ENCODE measurements around the gene VPS51. TPM values are rescaled to one million over a fixed set of nuclear protein-coding genes. Genes with fewer than 3 reads are reported as not detected.

Gene VPS51
- total RNA-seq, 1 experiment from 2014 or later = 123 TPM

DNA sequence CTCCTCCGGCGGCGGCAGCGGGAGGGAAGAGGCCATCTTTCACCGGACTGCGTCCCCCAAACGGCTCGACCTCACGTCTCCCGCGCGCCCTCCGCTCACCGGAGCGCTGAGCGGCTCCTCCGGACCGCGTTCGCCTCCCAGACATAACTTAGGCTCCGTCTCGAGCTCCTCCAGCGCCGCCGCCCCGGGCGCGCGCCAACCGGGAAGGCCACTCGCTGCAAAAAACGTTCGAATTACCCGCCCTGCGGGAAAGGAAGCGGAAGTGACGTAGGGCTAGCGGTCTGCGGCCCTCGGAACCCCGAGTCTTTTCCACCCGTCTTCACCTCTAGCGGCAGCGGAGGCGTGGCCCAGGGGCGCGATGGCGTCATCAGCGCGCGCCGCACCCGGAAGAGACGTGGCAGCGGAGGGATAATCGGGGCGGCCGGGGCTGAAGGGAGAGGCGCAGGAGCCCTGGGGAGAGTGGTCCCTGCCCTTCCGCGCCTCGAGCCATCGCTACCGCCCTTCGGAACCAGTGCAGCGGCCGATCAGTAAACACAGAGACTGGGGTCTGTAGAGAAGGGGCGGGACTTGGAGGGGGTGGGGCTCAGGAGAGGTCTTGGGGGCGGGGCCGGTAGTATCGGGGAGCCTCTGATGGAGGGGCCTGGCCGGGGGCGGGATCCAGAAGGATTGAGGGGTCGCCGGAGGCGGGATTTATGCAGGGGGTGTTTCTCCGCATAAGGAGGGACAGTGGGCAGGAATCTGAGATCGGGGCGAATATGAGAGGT lies 12.0 kb upstream of the VPS51 start, which contains the start of the genes CDCA5 and ZFPL1 (continued):
- TF ChIP-seq, protein P1, sequence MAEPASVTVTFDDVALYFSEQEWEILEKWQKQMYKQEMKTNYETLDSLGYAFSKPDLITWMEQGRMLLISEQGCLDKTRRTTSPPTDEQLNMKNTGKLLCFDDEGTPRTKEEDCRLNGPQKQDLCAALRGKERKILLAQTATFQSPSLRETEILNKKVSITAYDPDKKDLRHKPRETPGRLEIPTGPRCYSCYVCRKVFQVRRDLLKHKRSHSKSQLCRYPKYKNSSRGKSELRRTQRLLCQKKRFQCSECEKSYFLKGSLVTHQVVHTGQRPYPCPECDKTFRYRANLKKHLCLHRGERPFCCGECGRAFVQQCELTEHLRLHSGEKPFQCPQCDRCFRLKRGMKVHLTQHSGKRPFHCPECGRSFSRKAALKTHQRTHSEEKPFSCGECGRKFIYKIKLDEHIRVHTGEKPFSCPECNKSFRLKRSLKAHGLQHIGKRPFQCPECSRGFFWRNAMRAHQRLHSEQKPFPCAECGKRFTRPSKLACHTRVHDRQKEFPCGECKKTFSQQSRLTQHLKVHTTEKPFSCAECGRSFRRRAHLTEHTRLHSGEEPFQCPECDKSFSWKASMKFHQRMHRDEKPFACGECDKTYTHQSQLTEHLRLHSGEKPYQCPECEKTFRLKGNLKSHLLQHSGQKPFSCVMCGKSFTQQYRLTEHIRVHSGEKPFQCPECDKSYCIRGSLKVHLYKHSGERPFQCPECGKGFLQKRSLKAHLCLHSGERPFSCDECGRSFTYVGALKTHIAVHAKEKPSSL (CRISPR knock-in tag; conservative IDR thresholded peaks at IDR 0.05) = no peak
- TF ChIP-seq SP1 (CRISPR knock-in tag; conservative IDR thresholded peaks at IDR 0.05) (peak; percentile 100), GABPB1 (CRISPR knock-in tag; IDR thresholded peaks at IDR 0.05) (peak; percentile 80), ZMAT4 (CRISPR knock-in tag; IDR thresholded peaks at IDR 0.05) (no peak), NFYB (CRISPR knock-in tag; conservative IDR thresholded peaks at IDR 0.05; ENCODE audit: low read depth) (no peak), RORB (CRISPR knock-in tag; IDR thresholded peaks at IDR 0.05) (no peak), ZNF317 (CRISPR knock-in tag; IDR thresholded peaks at IDR 0.05; ENCODE audit: borderline replicate concordance, low read depth) (no peak), ETV6 (CRISPR knock-in tag; IDR thresholded peaks at IDR 0.05) (peak; percentile 80), CREM (CRISPR knock-in tag; IDR thresholded peaks at IDR 0.05) (peak; percentile 99), JUN (CRISPR knock-in tag; IDR thresholded peaks at IDR 0.05) (peak; percentile 77), EMX1 (CRISPR knock-in tag; IDR thresholded peaks at IDR 0.05) (no peak), STAT6 (CRISPR knock-in tag; conservative IDR thresholded peaks at IDR 0.05; ENCODE audit: low read depth) (no peak), KAT7 (CRISPR knock-in tag; IDR thresholded peaks at IDR 0.05; ENCODE audit: borderline replicate concordance) (no peak), FOXJ3 (CRISPR knock-in tag; IDR thresholded peaks at IDR 0.05; ENCODE audit: borderline replicate concordance) (no peak), ESRRA (CRISPR knock-in tag; IDR thresholded peaks at IDR 0.05; ENCODE audit: borderline replicate concordance) (no peak), ZNF416 (CRISPR knock-in tag; IDR thresholded peaks at IDR 0.05) (no peak), CREB1 (CRISPR knock-in tag; IDR thresholded peaks at IDR 0.05) (peak; percentile 93; the same call in 1 of the 2 replicates)
- TF ChIP-seq, protein P2, sequence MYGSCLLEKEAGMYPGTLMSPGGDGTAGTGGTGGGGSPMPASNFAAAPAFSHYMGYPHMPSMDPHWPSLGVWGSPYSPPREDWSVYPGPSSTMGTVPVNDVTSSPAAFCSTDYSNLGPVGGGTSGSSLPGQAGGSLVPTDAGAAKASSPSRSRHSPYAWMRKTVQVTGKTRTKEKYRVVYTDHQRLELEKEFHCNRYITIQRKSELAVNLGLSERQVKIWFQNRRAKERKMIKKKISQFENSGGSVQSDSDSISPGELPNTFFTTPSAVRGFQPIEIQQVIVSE (CRISPR knock-in tag; IDR thresholded peaks at IDR 0.05; ENCODE audit: borderline replicate concordance) = no peak
- TF ChIP-seq, protein P3, sequence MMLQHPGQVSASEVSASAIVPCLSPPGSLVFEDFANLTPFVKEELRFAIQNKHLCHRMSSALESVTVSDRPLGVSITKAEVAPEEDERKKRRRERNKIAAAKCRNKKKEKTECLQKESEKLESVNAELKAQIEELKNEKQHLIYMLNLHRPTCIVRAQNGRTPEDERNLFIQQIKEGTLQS (CRISPR knock-in tag; conservative IDR thresholded peaks at IDR 0.05) = no peak
